OCI-LY1 (cell line): ENCODE data around the gene FHIT.

Experiments used
- H2AFZ ChIP-seq: fragments of 200-600 bp; sonication (generic), shearing (Covaris generic); 2 replicates; pipeline ENCODE4 v1.6.0; 2014; ENCODE audit warnings: antibody characterized with exemption, mild to moderate bottlenecking, low read length
- H3F3A ChIP-seq: fragments of 200-600 bp; sonication (generic), shearing (Covaris generic); 2 replicates; pipeline ENCODE4 v1.6.0; 2014; ENCODE audit warnings: mild to moderate bottlenecking, antibody characterized with exemption, low read length, moderate library complexity; ENCODE audit not compliant: insufficient read depth
- H3K27ac ChIP-seq: fragments of 200-600 bp; sonication (generic); 2 replicates; pipeline ENCODE4 v1.5.1; 2014; ENCODE audit warnings: low read length, mixed run types, mild to moderate bottlenecking, low read depth; ENCODE audit not compliant: poor library complexity, severe bottlenecking
- H3K27me3 ChIP-seq: fragments of 200-600 bp; sonication (generic); 2 replicates; pipeline ENCODE4 v1.6.0; 2014; ENCODE audit warnings: antibody characterized with exemption, mild to moderate bottlenecking, low read length, moderate library complexity; ENCODE audit not compliant: insufficient read depth
- H3K36me3 ChIP-seq: fragments of 200-600 bp; sonication (generic); 2 replicates; pipeline ENCODE4 v1.6.1; 2014; ENCODE audit warnings: mild to moderate bottlenecking, antibody characterized with exemption, low read length, moderate library complexity, mixed read lengths; ENCODE audit not compliant: insufficient read depth
- H3K4me1 ChIP-seq: fragments of 200-600 bp; sonication (generic); 2 replicates; pipeline ENCODE4 v1.5.1; 2014; ENCODE audit warnings: mild to moderate bottlenecking, low read length, moderate library complexity; ENCODE audit not compliant: insufficient read depth, severe bottlenecking
- H3K4me2 ChIP-seq: fragments of 200-600 bp; sonication (generic), shearing (Covaris generic); 2 replicates; pipeline ENCODE4 v1.6.1; 2014; ENCODE audit warnings: low read length
- H3K4me3 ChIP-seq: fragments of 200-600 bp; sonication (generic); 2 replicates; pipeline ENCODE4 v1.5.1; 2014; ENCODE audit warnings: low read length, low read depth, mild to moderate bottlenecking, mixed read lengths; ENCODE audit not compliant: poor library complexity, severe bottlenecking
- H3K79me2 ChIP-seq: fragments of 200-600 bp; shearing (Covaris generic); 2 replicates; pipeline ENCODE4 v1.6.1; 2016; ENCODE audit warnings: mixed run types, low read length, mixed read lengths; ENCODE audit not compliant: insufficient read depth
- H3K9ac ChIP-seq: fragments of 200-600 bp; sonication (generic), shearing (Covaris generic); 2 replicates; pipeline ENCODE4 v1.6.1; 2014; ENCODE audit warnings: mild to moderate bottlenecking, low read length, mixed read lengths
- H3K9me2 ChIP-seq: fragments of 200-600 bp; sonication (generic), shearing (Covaris generic); 2 replicates; pipeline ENCODE4 v1.6.1; 2014; ENCODE audit warnings: low read depth, mild to moderate bottlenecking, low read length, mixed read lengths
- H3K9me3 ChIP-seq: fragments of 200-600 bp; shearing (Covaris generic); 2 replicates; pipeline ENCODE4 v1.6.1; 2014; ENCODE audit warnings: low read length, mixed read lengths
- H4K20me1 ChIP-seq: fragments of 200-600 bp; sonication (generic), shearing (Covaris generic); 2 replicates; pipeline ENCODE4 v1.6.0; 2016; ENCODE audit warnings: mild to moderate bottlenecking, low read length; ENCODE audit not compliant: insufficient read depth
- CTCF ChIP-seq: fragments of 200-600 bp; sonication (generic), shearing (Covaris generic); IDR thresholded peaks from 2 replicates; pipeline ENCODE4 v1.5.1; 2017; ENCODE audit warnings: mild to moderate bottlenecking, antibody characterized with exemption, low read length, moderate library complexity, mixed read lengths
- EZH2 ChIP-seq: fragments of 200-600 bp; sonication (generic), shearing (Covaris generic); IDR thresholded peaks from 2 replicates; pipeline ENCODE4 v1.8.0; 2017; ENCODE audit warnings: borderline replicate concordance, mixed run types, mild to moderate bottlenecking, antibody characterized with exemption, low read length, moderate library complexity, mixed read lengths

The FHIT gene

DNA sequence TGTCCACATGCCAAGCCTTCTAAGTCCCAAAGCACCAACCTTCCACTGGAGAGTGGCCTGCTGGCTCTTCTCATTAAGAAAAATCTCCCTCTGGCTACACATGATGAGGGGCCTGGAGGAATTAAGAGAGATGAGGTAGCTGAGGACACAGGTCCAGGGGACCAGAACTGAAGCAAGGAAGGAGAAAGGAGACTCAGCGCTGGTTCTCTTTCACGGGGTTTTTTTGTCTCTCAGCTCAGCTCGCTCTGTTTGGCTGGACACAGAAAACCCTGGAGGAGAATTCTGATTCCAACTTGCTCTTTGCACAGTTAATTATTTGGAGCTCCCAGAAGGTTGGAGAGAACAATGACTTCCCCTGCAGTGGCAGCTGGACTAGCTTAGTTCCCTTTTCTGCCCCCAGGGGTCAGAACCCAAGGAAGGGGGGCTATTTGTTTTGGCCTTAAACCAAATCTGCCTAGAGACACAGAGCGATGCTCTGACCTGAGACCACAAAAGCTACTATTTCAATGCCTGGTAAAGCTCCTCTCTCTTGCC, 507.6 kb downstream of the FHIT start:
- H3K27ac ChIP-seq: no peak overlapping the region
- TF ChIP-seq EZH2: no peak
- TF ChIP-seq CTCF: peak; percentile 21; the same call in 1 of the 2 replicates

DNA sequence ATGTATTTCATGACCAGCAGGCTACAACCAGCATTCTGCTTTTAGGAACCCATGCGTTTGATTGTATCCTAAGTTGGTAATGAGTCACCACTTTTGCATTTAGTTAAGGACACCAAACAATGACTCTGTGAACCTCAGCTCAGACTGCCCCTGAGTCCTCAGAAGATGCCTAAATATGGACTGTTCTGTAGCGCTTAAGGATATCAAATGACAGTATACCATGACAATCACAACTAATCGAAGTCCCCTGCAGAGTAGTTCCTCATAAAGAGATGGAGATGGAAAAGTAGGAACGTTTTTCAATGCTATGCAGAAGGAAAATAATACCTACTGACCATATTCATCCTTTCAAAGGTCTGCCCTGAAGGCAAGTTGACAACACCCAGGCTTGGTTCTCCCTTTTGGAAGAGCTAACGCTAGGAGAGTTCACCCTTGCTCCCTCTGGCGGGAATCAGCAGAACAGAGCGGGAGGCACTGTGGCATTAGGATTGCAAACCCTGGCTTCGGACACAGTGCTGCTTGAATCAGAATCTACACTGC, 508.6 kb downstream of the FHIT start:
- no peak overlapping the region for H3K4me3 ChIP-seq
- H3K27me3 ChIP-seq: no peaks in the 10 kb centered on the region
- peaks cover 13% of the 10 kb centered on the region for H3K4me1 ChIP-seq
- TF ChIP-seq CTCF (no peak), EZH2 (no peak)
- no peak overlapping the region for H3K4me2 ChIP-seq
- H3K27ac ChIP-seq: no peak overlapping the region
- no peaks in the 10 kb centered on the region for H3K9me2 ChIP-seq
- H3K9me3 ChIP-seq: no peaks in the 10 kb centered on the region
- no peaks in the 10 kb centered on the region for H3K79me2 ChIP-seq
- H3K9ac ChIP-seq: no peak overlapping the region
- no peak overlapping the region for H2AFZ ChIP-seq
- H4K20me1 ChIP-seq: no peaks in the 10 kb centered on the region
- H3K36me3 ChIP-seq: no peaks in the 10 kb centered on the region
- no peaks in the 10 kb centered on the region for H3F3A ChIP-seq

More for the DNA sequence above, 507.6 kb downstream of the FHIT start:
- Histone ChIP-seq H3K4me3 (no peak overlapping the region), H3K79me2 (no peaks in the 10 kb centered on the region), H3K9ac (no peak overlapping the region), H3K4me2 (no peak overlapping the region), H3K36me3 (no peaks in the 10 kb centered on the region), H3K9me3 (no peaks in the 10 kb centered on the region), H2AFZ (no peak overlapping the region), H3K4me1 (peaks cover 13% of the 10 kb centered on the region), H3K9me2 (no peaks in the 10 kb centered on the region), H4K20me1 (no peaks in the 10 kb centered on the region), H3K27me3 (no peaks in the 10 kb centered on the region), H3F3A (no peaks in the 10 kb centered on the region)

DNA sequence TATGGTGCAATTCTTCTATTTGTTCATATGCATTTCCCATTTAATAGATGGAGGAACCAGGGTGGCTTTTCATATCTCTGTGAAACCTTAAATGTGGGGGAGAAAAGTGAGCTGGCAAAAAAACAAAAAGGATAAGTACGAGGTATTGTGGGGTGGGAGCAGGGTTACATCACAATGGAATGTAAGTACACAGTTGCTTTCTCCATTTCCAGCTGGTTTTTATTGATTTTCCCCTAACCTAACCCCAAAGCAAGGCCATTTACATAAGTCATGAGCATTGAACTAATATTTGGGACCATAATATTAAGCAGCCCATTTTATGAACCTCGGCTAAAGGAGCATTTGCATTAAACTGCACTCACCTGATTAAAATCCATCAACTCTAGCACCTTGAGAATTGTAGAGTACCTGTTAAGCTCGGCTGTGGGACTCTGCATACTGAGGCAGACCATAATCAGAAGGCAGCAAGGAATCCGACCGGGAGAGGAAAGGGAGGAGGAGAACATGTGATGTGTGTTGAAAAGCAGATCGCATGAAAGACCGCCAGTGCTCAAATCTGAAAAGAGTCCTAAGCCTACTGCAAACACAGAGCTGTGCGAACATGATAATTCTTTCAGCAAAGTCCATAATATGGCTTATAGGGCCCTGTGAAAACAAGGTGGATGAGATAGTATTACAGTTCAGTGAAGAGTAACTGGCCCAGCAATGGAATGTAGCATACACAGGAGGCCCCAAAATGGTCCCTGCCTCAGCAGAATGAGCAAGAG, 513.4 kb downstream of the FHIT start:
- Histone ChIP-seq H3K27ac (no peak overlapping the region), H3K9ac (no peak overlapping the region), H3K79me2 (no peaks in the 10 kb centered on the region), H4K20me1 (no peaks in the 10 kb centered on the region), H3K36me3 (no peaks in the 10 kb centered on the region), H3K4me3 (no peak overlapping the region), H2AFZ (no peak overlapping the region), H3K9me3 (no peaks in the 10 kb centered on the region), H3F3A (no peaks in the 10 kb centered on the region), H3K9me2 (no peaks in the 10 kb centered on the region), H3K4me2 (no peak overlapping the region), H3K27me3 (no peaks in the 10 kb centered on the region), H3K4me1 (no peaks in the 10 kb centered on the region)
- no peak for TF ChIP-seq EZH2
